Stimulated activated CD8-positive, alpha-beta memory T cell treated with anti-CD3 and anti-CD28 coated beads, Interleukin-7, amount 100 ng/mL, for 4 hours (primary cell): ENCODE data around the gene LAMTOR4.
"Not testable (repeated sequence)": the region's sequence is repeated elsewhere in the genome, so short reads cannot be mapped to it uniquely, and the experiment has no call there.

ENCODE experiments used
- DNase-seq, 2 donors: peaks; one replicate each; pipeline ENCODE4 v3.0.0-alpha.2; 2020; ENCODE audit warnings: low read depth in 2 of 2

Gene LAMTOR4

DNA sequence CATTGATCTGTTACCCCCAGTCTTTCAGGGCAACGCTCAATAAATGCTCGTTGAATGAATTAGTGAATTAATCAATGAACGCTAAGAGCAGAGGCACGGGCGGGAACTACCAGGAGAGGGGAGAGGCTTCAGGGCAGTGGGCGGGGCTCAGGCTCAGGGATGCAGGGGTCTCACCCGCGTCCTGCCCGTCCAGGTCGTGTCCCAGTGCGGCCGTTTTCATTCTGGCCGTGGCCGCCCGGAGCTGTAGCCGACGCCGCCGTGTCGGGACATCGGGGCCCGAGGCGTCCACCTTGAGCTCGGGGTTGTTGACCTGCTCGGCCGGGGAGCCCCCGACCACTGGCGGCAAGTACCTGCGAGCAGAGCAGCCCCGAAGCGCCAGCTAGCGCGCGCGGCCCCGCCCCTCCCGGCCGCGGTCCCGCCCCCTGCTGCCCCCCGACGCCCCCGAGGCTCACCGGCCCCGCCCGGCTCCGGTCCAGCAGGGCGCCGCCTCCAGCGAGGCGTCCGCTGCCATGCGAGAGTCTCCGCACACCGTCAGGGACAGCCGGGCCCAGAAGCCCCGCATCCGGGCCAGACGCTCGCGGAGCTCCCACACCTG is 22.5 kb downstream of the LAMTOR4 start:
- DNase-seq: peak in 1 of 2 donors; percentile 31

DNA sequence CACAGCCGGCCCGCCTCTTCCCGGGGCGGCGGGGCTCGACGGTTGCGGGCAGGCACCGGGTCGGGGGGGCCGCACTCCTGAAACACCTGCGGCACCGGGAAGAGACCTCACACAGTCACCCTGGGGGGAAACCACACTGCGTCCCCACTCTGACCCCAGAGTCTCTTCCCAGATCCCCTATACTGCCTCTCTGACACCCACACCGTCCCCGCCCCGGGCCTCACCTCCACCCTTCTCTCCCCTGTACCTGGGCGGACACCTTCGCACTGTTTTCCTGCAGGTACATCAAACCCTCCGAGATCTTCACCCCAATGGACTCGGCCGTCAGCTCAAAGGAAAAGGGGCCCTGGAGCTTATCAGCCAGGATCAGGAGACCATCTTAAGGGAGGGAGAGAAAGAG is 23.1 kb downstream of the LAMTOR4 start:
- no peak for DNase-seq

DNA sequence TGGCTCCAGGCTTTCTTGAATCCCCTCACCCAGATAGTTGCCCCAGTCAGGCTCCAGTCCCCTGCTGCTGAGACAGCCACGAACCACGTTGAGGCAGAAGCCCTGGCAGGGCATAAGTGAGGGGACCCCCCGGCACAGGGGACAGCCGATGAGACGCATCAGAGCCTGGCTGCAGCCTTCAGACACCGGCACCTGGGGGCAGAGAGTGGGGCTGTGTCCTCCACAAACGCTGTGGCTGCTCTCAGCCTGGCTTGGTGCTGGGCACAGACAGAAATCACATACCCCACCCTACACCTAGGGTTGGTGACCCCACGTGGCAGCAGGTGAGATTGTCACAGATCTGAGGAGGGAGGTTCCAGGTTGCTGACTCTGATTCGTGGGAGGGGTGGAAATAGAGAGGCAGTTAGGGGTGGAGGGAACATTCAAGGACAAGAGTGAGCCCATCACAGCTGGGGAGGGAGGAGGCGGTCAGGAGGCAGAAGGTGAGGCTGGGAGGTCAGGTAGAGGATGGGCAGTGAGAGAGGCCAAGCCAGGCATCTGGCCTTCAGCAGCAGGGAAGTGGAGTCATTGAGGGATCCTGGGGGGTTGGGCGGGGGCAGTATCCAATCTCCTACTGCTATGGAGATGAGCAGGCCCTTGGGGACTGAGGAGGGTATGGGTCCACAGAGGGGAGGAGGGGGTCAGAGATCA is 25.2 kb downstream of the LAMTOR4 start:
- no peak for DNase-seq

DNA sequence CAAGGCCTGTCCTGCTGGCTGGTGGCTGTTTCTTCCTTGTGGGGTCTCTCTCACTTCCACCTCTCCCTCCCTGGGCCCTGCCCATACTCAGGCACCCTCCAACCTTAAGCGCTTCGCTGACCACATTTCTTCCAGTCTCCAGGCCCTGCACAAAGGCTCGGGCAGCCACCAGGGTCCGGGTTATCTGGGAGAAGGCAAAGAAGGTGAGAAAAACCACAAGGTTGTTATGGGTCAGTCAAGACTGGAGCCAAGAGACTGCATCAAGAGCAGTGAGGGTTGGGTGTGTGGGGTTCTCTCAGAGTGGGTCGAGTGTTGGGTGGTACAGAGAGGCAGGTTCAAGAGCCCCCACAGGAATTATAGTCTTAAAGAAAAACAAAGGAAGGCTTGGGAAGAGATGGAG is 25.9 kb downstream of the LAMTOR4 start:
- DNase-seq: no peak

DNA sequence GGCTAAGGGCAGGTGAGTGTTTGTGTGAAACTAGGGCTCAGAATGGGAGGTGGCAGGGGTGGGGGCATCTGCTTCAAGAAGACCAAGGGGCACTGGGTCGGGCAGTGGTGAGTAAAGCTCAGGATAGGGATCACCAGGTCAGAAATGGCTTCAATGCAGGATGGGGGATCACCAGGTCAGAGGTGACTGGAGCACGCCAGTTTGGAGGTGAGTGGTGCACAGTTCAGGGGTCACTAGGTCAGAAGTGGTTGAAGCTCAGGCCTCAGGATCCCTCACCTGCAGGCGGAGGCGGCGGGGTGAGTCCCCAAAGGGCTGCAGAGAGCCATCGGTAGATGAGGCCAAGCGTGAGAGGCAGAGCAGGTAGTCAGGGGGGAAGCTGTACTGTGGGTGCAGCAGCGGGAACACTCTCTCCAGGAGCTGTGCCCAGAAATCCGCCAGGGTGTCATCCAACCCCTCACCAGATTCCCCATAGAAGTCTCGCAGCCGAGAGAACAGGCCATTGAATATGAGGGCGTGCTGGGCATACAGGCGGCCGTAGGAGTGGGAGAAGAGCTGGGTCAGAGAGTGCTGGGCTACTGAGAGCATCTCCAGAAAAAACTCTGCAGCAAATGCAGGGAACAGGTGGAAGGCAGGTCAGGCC is 26.7 kb downstream of the LAMTOR4 start:
- DNase-seq: no peak

DNA sequence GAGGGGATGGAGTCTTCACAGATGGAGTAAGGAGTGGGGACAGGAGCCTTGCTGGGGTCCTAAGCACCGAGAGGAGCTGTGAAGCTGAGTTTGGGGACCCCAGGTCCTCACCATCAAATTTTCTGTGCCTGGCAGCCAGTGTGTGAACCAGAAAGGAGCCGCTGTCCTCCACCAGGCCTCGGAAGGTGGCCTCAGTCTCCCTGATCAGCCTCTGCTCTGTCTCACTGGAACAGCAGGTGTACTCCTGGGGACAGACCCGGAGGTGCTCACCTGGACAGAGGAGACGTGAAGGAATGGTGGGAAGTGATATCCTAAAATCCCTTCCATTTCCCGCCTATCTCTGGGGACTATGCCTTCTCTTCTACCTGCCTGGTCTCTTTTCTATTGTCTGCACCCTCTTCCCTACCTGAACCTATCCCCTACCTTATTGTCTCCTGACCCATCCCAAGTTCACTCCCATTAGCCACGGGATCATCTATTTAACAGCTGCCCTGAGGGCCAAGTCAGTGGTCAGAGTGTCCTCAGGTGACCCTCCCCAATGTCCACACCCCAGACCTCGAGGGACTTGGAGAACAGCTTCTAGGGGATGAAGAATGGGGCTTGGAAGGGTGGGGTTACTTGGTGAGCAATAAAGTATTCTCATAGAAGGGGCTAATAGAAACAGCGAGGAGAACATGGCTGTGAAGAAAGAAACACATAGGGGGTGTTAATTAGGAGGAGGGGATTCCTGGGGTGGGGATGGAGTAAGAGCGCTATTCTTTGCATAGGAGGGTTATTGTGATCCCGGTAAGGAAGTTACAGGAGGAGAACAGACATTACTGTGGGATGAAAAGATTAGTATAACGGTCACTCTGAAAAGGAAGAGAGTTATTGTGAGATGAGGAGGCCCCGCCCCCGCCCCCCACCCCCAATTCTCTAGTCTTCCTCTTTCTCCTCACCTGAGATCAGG is 27.7 kb downstream of the LAMTOR4 start:
- no peak for DNase-seq

DNA sequence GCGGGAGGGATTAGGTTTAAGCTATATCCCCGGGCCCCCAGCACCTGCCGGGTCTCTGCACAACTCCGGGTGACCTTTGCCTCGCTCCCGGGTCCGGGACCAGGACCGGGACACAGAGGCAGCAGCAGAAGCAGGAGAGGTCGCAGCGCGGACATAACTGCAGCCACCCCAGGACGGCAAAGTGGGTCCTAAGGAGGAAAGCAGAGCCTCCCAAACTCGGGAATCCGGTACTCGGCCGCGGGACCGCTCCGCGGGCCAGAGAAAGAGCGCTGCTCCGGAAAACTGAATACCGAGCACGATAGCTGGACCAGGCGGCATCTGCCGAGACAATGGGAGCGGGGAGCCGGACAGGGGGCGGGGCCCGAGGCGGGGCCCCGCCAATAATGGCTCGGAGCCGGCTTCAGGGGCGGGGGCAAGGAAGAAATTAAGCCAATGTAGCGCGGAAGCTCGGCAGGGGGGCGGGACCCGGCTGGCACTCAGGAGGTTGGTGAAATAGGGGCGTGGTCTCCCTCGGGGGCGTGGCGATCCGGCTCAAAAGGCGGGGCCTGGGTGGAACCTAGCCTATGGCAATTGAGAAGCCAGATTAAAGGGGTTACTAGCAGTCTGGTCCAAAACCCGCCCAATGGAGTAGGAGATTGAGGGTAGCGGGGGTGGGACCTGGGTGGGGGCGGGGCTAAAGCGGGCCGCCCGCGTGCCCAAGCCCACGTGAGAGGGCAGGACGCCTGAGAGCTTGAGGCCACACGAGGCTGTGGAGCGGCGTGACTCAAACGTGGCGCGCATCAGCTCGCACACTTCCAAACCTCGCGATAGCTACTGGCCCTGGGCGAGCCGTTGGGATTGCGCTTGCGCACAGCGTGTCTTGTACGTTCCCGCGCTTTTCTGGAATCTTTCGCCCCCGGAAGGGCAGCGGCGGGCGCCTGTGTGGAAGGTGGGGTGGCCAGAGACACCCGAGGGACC is 28.6 kb downstream of the LAMTOR4 start, which contains the start of the genes GPC2 and STAG3:
Gene GPC2 (minus strand): TSS at position 337 of the 957 bp plus-strand sequence. CDS start 182 bp downstream, at position 155.
Gene STAG3 (plus strand): TSS at position 874 of the 957 bp plus-strand sequence. CDS start 2,639 bp downstream, outside the sequence.
- DNase-seq: peak; percentile 95 to 97

DNA sequence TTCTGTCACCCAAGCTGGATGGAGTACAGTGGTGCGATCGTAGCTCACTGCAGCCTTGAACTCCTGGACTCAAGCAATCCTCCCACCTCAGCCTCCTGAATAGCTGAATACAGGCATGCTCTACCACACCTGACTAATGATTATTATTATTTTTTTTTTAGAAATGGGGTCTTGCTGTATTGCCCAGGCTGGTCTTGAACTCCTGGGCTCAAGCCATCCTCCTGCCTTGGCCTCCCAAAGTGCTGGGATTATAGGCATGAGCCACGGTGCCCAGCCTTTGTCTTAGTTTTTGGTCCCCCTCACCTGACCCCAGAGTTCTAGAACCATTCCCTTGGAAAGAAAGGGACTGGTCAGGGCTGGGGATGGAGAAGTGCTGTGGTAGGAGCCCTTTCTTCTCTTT is 31.4 kb downstream of the LAMTOR4 start:
- not testable (repeated sequence) for DNase-seq

DNA sequence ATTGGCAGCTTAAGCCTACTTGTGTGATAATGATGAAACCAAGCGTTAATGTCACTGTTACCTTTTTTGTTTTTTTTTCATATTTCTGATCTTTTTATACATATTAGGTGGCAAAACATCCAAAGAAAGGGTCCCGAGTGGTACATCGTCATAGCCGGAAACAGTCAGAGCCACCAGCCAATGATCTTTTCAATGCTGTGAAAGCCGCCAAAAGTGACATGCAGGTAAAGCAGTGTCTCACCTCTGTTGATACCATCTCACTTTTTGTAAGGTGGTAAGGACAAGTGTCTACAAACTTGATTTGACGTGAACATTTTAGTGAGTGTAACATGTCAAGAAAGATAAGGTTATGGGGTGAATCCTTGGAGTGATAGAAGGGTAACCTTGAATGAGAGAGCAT is 33.9 kb downstream of the LAMTOR4 start:
- not testable (repeated sequence) for DNase-seq

DNA sequence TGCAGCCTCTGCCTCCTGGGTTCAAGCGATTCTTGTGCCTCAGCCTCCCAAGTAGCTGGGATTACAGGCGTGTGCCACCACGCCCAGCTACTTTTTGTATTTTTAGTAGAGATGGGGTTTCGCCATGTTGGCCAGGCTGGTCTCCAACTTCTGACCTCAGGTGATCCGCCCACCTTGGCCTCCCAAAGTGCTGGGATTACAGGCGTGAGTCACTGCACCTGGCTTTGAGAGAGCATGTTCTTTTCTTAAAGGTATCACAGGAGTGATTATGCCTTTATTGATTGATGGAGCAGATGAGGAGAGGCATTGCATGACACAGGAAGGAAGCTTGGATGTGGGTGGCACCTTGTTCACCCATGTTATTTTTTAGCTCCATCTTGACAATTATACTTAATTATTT is 34.4 kb downstream of the LAMTOR4 start:
- DNase-seq: not testable (repeated sequence)

DNA sequence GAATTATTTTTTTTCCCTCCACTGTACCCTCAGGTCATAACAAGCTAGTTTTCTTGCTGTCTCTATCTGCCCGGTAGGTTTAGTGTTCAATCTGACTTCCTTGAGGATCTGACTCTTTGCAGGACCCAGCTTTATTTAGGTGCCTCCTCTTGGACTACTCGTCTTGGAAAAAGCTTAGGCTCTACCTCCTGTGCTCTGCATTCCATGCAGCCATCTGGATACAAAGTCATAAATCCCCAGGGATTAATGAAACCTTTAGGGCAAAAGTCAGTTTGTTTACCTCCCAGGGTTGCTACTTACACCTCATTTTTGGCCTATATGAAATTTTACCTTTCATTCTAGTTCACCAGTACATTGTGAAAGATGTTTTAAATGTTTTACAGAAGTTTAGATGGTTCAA is 37.0 kb downstream of the LAMTOR4 start:
- DNase-seq: no peak

DNA sequence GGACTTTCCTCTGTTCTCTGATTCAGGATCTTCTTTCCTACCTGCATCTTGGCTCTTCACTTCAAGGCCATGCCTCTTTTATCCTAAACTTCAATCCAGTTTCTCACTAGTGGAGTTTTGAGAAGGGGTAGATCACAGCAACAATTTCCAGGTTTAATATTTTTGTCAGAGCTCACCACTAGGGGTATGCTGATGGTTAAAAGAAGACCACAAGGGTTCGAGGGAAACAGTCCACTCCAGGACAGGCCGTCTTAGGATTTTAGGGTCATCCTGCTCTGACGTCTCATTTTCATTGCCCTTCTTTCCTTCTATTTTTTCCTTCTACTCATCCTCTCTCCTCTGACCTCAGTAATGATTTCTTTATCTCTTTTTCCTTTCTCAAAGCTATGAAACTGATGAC is 40.3 kb downstream of the LAMTOR4 start:
- DNase-seq: no peak

DNA sequence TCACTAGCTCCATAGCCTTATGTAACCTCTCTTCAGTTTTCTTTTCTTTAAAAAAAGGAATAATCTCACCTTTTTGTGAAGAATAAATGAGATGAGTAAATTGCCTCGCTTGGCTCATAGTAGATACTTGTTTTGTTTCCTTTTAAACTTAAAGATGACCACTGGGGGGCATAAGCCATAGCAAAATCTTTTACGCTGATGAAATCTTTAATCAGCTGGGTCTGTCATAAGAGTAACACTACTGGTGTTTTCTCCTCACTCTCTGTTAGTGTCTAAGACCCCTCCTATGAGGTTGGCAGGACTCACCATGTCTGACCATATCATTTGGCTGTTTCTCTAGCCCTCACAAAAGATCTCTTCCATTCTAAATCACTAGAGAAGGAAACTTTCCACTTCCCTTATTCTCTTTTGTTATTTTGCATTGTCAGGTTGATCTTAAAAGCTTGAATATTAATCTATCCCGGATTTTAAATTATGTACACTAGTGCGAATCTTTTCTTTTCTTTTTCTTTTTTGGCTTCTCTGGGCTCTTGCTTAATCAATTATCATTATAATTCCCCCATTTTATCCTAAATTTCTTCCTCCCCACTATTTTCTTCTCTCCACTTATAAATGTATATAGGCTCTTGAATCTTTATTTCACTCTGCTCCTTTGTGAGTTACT is 41.5 kb downstream of the LAMTOR4 start:
- no peak for DNase-seq

DNA sequence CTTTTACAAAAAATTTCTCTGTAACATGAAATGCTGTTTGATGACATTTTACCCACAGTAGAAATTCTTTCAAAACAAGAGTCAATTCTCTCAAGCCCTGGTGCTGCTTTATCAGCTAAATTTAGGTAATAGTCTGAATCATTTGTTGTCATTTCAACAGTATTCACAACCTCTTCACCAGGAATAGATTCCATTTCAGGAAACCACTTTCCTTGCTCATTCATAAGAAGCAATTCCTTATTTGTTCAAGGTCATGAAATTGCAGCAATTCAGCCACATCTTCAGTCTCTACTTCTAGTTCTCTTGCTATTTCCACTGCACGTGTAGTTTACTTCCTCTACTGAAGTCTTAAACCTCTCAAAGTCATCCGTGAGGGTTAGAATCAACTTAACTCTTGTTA is 43.1 kb downstream of the LAMTOR4 start:
- DNase-seq: no peak

DNA sequence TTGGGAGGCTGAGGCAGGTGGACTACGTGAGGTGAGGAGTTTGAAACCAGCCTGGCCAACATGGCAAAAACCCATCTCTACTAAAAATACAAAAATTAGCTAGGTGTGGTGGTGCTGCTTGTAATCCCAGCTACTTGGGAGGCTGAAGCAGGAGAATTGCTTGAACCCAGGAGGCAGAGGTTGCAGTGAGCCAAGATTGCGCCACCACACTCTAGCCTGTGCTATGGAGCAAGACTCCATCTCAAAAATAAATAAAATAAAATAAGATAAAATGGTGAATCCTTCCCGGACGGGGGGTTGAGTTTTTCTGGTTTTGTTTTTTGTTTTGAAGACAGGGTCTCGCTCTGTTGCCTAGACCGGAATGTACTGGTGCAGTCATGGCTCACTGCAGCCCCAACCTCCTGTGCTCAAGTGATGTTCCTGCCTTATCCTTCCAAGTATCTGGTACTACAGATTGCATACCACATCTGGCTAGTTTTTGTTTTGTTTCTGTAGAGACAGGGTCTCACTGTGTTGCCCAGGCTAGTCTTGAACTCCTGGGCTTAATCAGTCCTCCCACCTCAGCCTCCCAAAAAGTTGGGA is 43.7 kb downstream of the LAMTOR4 start:
- DNase-seq: not testable (repeated sequence)

DNA sequence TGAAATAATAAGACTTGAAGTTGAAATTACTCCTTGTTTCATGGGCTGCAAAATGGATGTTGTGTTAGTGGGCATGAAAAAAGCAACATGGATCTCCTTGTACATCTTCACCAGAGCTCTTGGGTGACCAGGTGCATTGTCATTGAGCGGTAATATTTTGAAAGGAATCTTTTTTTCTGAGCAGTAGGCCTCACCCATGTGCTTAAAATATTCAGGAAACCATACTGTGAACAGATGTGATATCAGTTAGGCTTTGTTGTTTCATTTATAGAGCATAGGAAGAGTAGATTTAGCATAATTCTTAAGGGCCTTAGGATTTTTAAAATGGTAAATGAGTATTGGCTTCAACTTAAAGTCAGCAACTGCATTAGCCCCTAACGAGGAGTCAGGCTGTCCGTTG is 44.3 kb downstream of the LAMTOR4 start:
- no peak for DNase-seq

DNA sequence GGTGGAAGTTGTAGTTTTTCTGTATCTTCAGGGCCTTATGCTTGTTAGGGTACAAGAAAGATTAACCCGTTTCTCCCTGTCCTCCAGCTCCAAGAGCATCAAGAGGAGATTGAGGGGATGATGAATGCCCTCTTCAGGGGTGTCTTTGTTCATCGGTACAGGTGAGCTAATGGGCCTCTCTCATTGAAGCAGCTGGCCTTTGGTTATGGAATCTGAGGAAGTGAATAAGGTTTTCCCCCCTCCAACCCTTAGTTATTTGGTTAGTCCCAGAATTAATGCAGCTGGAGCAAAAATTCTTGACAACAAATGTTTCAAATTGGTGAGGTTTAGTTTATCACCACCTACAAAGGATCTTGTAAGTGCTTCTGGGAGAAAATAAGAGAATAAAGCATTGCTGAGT is 46.5 kb downstream of the LAMTOR4 start:
- DNase-seq: no peak

DNA sequence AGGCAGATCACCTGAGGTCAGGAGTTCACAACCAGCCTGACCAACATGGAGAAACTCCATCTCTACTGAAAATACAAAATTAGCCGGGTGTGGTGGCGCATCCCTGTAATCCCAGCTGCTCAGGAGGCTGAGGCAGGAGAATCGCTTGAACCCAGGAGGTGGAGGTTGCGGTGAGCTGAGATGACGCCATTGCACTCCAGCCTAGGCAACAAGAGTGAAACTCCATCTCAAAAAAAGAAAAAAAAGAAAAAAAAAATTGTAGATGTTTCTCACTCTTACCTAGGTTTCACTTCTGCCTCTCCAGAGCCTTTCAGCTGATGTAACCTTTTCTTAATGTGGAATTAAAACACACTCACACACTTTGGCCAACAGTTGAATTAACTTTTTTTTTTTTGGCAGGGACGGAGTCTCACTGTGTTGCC is 47.2 kb downstream of the LAMTOR4 start:
- not testable (repeated sequence) for DNase-seq

DNA sequence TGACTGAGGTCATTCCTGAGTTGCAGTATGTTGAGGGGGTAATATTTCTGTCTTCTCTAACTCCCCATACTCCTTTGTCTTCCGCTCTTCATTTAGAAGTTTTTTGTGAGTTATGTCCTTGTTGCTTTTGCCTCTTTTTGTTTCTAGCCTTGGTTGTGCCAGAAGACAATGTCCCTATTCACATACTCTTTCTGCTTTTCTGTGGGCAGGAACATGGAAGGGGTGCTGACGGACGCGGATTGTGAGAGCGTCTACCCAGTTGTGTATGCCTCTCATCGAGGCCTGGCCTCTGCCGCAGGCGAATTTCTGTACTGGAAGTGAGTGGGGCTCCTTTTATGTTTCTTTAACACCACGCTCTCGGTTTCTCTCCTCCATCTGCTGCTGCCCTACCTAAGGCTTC is 49.5 kb downstream of the LAMTOR4 start:
- no peak for DNase-seq

DNA sequence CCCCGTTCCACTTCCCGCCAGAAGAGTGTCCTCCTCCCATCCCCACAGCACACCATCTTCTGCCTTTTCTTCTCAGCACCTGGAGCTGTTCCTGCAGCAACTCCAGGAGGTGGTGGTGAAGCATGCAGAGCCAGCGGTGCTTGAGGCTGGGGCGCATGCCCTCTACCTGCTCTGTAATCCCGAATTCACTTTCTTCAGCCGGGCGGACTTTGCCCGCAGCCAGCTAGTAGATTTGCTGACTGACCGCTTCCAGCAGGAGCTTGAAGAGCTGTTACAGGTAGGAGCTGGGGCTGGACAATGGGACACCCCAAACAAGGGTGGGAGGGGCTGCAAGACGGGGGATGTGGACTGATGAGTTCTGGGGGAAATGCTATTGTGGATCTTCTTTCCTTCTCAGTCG is 52.0 kb downstream of the LAMTOR4 start:
- DNase-seq: no peak
